Measurements from ENCODE around the gene ZKSCAN1.
A peak's percentile ranks its signal among the peaks of the same experiment; 100 is the strongest.

ZKSCAN1 gene

GRCh38 chr7:100040575-100040974 is 25.2 kb downstream of the ZKSCAN1 start:
- DNase-seq = no peak

- no peak for DNase-seq
Measured at GRCh38 chr7:100044718-100045117, 29.3 kb downstream of the ZKSCAN1 start.

GRCh38 chr7:100048680-100049079 is 33.3 kb downstream of the ZKSCAN1 start:
- no peak for DNase-seq

GRCh38 chr7:100049441-100050291 is 34.3 kb downstream of the ZKSCAN1 start, which contains the start of gene ZSCAN21:
Gene ZSCAN21 (plus strand): TSS chr7:100049774. CDS start chr7:100057007, 7,233 bp downstream.
- peak; percentile 87 for DNase-seq

- DNase-seq = no peak
Measured at GRCh38 chr7:100051611-100052010, 36.2 kb downstream of the ZKSCAN1 start.

GRCh38 chr7:100053215-100053614 is 37.8 kb downstream of the ZKSCAN1 start:
- no peak for DNase-seq

- DNase-seq = no peak
Measured at GRCh38 chr7:100057006-100057405, 41.6 kb downstream of the ZKSCAN1 start.

GRCh38 chr7:100059251-100059739 is 43.9 kb downstream of the ZKSCAN1 start:
- no peak for DNase-seq

GRCh38 chr7:100061518-100062193 is 46.3 kb downstream of the ZKSCAN1 start:
- no peak for DNase-seq

GRCh38 chr7:100063376-100063775 is 48.0 kb downstream of the ZKSCAN1 start:
- no peak for DNase-seq

- no peak for DNase-seq
Measured at GRCh38 chr7:100064162-100064561, 48.8 kb downstream of the ZKSCAN1 start.

GRCh38 chr7:100065452-100066186 is 50.2 kb downstream of the ZKSCAN1 start:
- no peak for DNase-seq

GRCh38 chr7:100066953-100067352 is 51.6 kb downstream of the ZKSCAN1 start:
- DNase-seq = no peak

GRCh38 chr7:100069991-100070390 is 54.6 kb downstream of the ZKSCAN1 start:
- no peak for DNase-seq

- DNase-seq = no peak
Measured at GRCh38 chr7:100071018-100071723, 55.8 kb downstream of the ZKSCAN1 start.

GRCh38 chr7:100072462-100072861 is 57.1 kb downstream of the ZKSCAN1 start:
- no peak for DNase-seq

GRCh38 chr7:100074841-100075240 is 59.4 kb downstream of the ZKSCAN1 start:
- DNase-seq = no peak

- no peak for DNase-seq
Measured at GRCh38 chr7:100075418-100075817, 60.0 kb downstream of the ZKSCAN1 start.

- DNase-seq = no peak
Measured at GRCh38 chr7:100077205-100077604, 61.8 kb downstream of the ZKSCAN1 start.

GRCh38 chr7:100079024-100079560 is 63.7 kb downstream of the ZKSCAN1 start:
- DNase-seq = no peak

- DNase-seq = no peak
Measured at GRCh38 chr7:100080907-100081534, 65.6 kb downstream of the ZKSCAN1 start.
